ENCODE data around the gene SLC25A28.
A peak's percentile ranks its signal among the peaks of the same experiment; 100 is the strongest.
"Not testable (repeated sequence)": the region's sequence is repeated elsewhere in the genome, so short reads cannot be mapped to it uniquely, and the experiment has no call there.

SLC25A28 gene

GRCh38 chr10:99625124-99625523, 4.9 kb upstream of the SLC25A28 start:
- DNase-seq: not testable (repeated sequence)

GRCh38 chr10:99623919-99624318, 3.7 kb upstream of the SLC25A28 start:
- DNase-seq: no peak

GRCh38 chr10:99621454-99622251, 1.4 kb upstream of the SLC25A28 start:
- no peak for DNase-seq

- peak; percentile 92 for DNase-seq
Measured at GRCh38 chr10:99620711-99621453, 643 bp upstream of the SLC25A28 start.

GRCh38 chr10:99619090-99619800, 994 bp downstream of the SLC25A28 start:
- no peak for DNase-seq

GRCh38 chr10:99617696-99618095, 2.5 kb downstream of the SLC25A28 start:
- no peak for DNase-seq

- no peak for DNase-seq
Measured at GRCh38 chr10:99615426-99615825, 4.8 kb downstream of the SLC25A28 start.

GRCh38 chr10:99612167-99612831, 7.9 kb downstream of the SLC25A28 start:
- DNase-seq: peak; percentile 70

GRCh38 chr10:99611326-99611725, 8.9 kb downstream of the SLC25A28 start:
- no peak for DNase-seq

GRCh38 chr10:99610221-99610620, 10.0 kb downstream of the SLC25A28 start:
- DNase-seq: no peak

GRCh38 chr10:99609186-99609585, 11.1 kb downstream of the SLC25A28 start:
- no peak for DNase-seq

- no peak for DNase-seq
Measured at GRCh38 chr10:99605351-99605750, 14.9 kb downstream of the SLC25A28 start.

GRCh38 chr10:99604862-99605261, 15.4 kb downstream of the SLC25A28 start:
- no peak for DNase-seq

- no peak for DNase-seq
Measured at GRCh38 chr10:99598781-99599509, 21.3 kb downstream of the SLC25A28 start.

- DNase-seq: no peak
Measured at GRCh38 chr10:99598011-99598410, 22.2 kb downstream of the SLC25A28 start.

GRCh38 chr10:99596708-99597107, 23.5 kb downstream of the SLC25A28 start:
- DNase-seq: not testable (repeated sequence)

- DNase-seq: no peak
Measured at GRCh38 chr10:99595770-99596465, 24.3 kb downstream of the SLC25A28 start.

GRCh38 chr10:99595236-99595635, 25.0 kb downstream of the SLC25A28 start:
- DNase-seq: no peak

- no peak for DNase-seq
Measured at GRCh38 chr10:99593312-99593711, 26.9 kb downstream of the SLC25A28 start.

- DNase-seq: no peak
Measured at GRCh38 chr10:99590799-99591198, 29.4 kb downstream of the SLC25A28 start.

GRCh38 chr10:99583687-99584086, 36.6 kb downstream of the SLC25A28 start:
- no peak for DNase-seq
